ENCODE results near the gene TRIM54. TPM values are rescaled to one million over a fixed set of nuclear protein-coding genes. Genes with fewer than 3 reads are reported as not detected.
A peak's percentile ranks its signal among the peaks of the same experiment; 100 is the strongest.
"Not testable (repeated sequence)": the region's sequence is repeated elsewhere in the genome, so short reads cannot be mapped to it uniquely, and the experiment has no call there.

The TRIM54 gene
- polyA plus RNA-seq, 1 donor from 2014 or later = not detected

- no peak for TF ChIP-seq RAD21 (conservative IDR thresholded peaks at IDR 0.05)
- TF ChIP-seq MXI1 (conservative IDR thresholded peaks at IDR 0.05; ENCODE audit: poor library complexity, severe bottlenecking) = no peak
- TF ChIP-seq EP300 (conservative IDR thresholded peaks at IDR 0.05; ENCODE audit: poor library complexity, severe bottlenecking) = no peak
- TF ChIP-seq EZH2 (IDR thresholded peaks at IDR 0.05; ENCODE audit: borderline replicate concordance, insufficient read depth, low read length, poor library complexity, severe bottlenecking) = no peak
- TF ChIP-seq SMC3 (conservative IDR thresholded peaks at IDR 0.05; ENCODE audit: poor library complexity) = no peak
- no peaks in the 10 kb centered on the region for H3K36me3 ChIP-seq (ENCODE audit: insufficient read depth, low read length)
- no peaks in the 10 kb centered on the region for H3K79me2 ChIP-seq (replicated peaks; ENCODE audit: insufficient read depth, low read length)
- H3K9me2 ChIP-seq (ENCODE audit: insufficient read depth, low read length) = no peaks in the 10 kb centered on the region
- H3K4me2 ChIP-seq (ENCODE audit: low read length) = no peak overlapping the region
- peaks cover 76% of the 10 kb centered on the region for H3K27me3 ChIP-seq (ENCODE audit: insufficient read depth, low read depth, low read length)
- H3K27ac ChIP-seq (ENCODE audit: low read length) = no peak overlapping the region
- H4K20me1 ChIP-seq (ENCODE audit: insufficient read depth) = no peaks in the 10 kb centered on the region
- H3K9me3 ChIP-seq (ENCODE audit: low read length) = no peaks in the 10 kb centered on the region
- H3F3A ChIP-seq (ENCODE audit: insufficient read depth, low read length, poor library complexity, severe bottlenecking) = no peaks in the 10 kb centered on the region
- H2AFZ ChIP-seq (ENCODE audit: low read depth, low read length) = no peak overlapping the region
- peak overlapping the region; percentile 62 for H3K4me3 ChIP-seq (ENCODE audit: low read length)
- H3K9ac ChIP-seq (ENCODE audit: low read length) = no peak overlapping the region
Observed at GRCh38 chr2:27265536-27265870, 16.7 kb upstream of the TRIM54 start.

- H3K27me3 ChIP-seq (ENCODE audit: insufficient read depth, low read depth, low read length) = peaks cover 48% of the 10 kb centered on the region
- not testable (repeated sequence) for H3F3A ChIP-seq (ENCODE audit: insufficient read depth, low read length, poor library complexity, severe bottlenecking); H4K20me1 ChIP-seq (ENCODE audit: insufficient read depth); H3K4me3 ChIP-seq (ENCODE audit: low read length); H3K4me2 ChIP-seq (ENCODE audit: low read length); H3K9ac ChIP-seq (ENCODE audit: low read length); H3K79me2 ChIP-seq (replicated peaks; ENCODE audit: insufficient read depth, low read length); H3K9me2 ChIP-seq (ENCODE audit: insufficient read depth, low read length); H2AFZ ChIP-seq (ENCODE audit: low read depth, low read length); H3K27ac ChIP-seq (ENCODE audit: low read length); H3K36me3 ChIP-seq (ENCODE audit: insufficient read depth, low read length); H3K9me3 ChIP-seq (ENCODE audit: low read length)
Observed at GRCh38 chr2:27268296-27268695, 13.9 kb upstream of the TRIM54 start.

- H3K27me3 ChIP-seq (ENCODE audit: insufficient read depth, low read depth, low read length) = peaks cover 29% of the 10 kb centered on the region
Observed at GRCh38 chr2:27270131-27270530, 12.1 kb upstream of the TRIM54 start.

More at GRCh38 chr2:27270131-27270530, 12.1 kb upstream of the TRIM54 start:
- Histone ChIP-seq H3K9me2 (ENCODE audit: insufficient read depth, low read length) (no peaks in the 10 kb centered on the region), H4K20me1 (ENCODE audit: insufficient read depth) (no peaks in the 10 kb centered on the region), H3K27ac (ENCODE audit: low read length) (no peak overlapping the region), H3K9ac (ENCODE audit: low read length) (no peak overlapping the region), H3K4me2 (ENCODE audit: low read length) (no peak overlapping the region), H2AFZ (ENCODE audit: low read depth, low read length) (no peak overlapping the region), H3K36me3 (ENCODE audit: insufficient read depth, low read length) (no peaks in the 10 kb centered on the region), H3K4me3 (ENCODE audit: low read length) (no peak overlapping the region), H3K9me3 (ENCODE audit: low read length) (no peaks in the 10 kb centered on the region), H3K79me2 (replicated peaks; ENCODE audit: insufficient read depth, low read length) (no peaks in the 10 kb centered on the region), H3F3A (ENCODE audit: insufficient read depth, low read length, poor library complexity, severe bottlenecking) (no peaks in the 10 kb centered on the region)
- no peak for TF ChIP-seq RAD21 (conservative IDR thresholded peaks at IDR 0.05)
- no peak for TF ChIP-seq MXI1 (conservative IDR thresholded peaks at IDR 0.05; ENCODE audit: poor library complexity, severe bottlenecking)
- no peak for TF ChIP-seq REST (IDR thresholded peaks at IDR 0.05; ENCODE audit: borderline replicate concordance)
- TF ChIP-seq POLR2AphosphoS5 (IDR thresholded peaks at IDR 0.05) = no peak
- TF ChIP-seq CTCF (IDR thresholded peaks at IDR 0.05; ENCODE audit: poor library complexity, severe bottlenecking) = no peak
- TF ChIP-seq EZH2 (IDR thresholded peaks at IDR 0.05; ENCODE audit: borderline replicate concordance, insufficient read depth, low read length, poor library complexity, severe bottlenecking) = no peak
- no peak for TF ChIP-seq TAF1 (IDR thresholded peaks at IDR 0.05; ENCODE audit: low read depth)
- TF ChIP-seq EP300 (conservative IDR thresholded peaks at IDR 0.05; ENCODE audit: poor library complexity, severe bottlenecking) = no peak
- no peak for TF ChIP-seq SMC3 (conservative IDR thresholded peaks at IDR 0.05; ENCODE audit: poor library complexity)

All from neural cell (in vitro differentiated cells).